GM18508 (cell line): Measurements from ENCODE around the gene ARHGAP22.

Source experiments
- ATAC-seq: cut with Tn5 transposase; IDR thresholded peaks from one replicate; pipeline ENCODE4 v1.9.1; 2021; ENCODE audit warnings: moderate number of reproducible peaks; ENCODE audit not compliant: insufficient read depth, unreplicated experiment

ARHGAP22 gene

GRCh38 chr10:48503293-48503911 is 101.5 kb downstream of the ARHGAP22 start:
- no peak for ATAC-seq

GRCh38 chr10:48502791-48503190 is 102.1 kb downstream of the ARHGAP22 start:
- ATAC-seq, result no peak

GRCh38 chr10:48501787-48502771 is 102.8 kb downstream of the ARHGAP22 start:
- ATAC-seq, result no peak

- ATAC-seq, result no peak
Measured at GRCh38 chr10:48501226-48501625, 103.6 kb downstream of the ARHGAP22 start.

GRCh38 chr10:48500771-48501170 is 104.1 kb downstream of the ARHGAP22 start:
- ATAC-seq, result no peak

- no peak for ATAC-seq
Measured at GRCh38 chr10:48498940-48499510, 105.8 kb downstream of the ARHGAP22 start.

- no peak for ATAC-seq
Measured at GRCh38 chr10:48497780-48498770, 106.8 kb downstream of the ARHGAP22 start.

GRCh38 chr10:48496831-48497779 is 107.8 kb downstream of the ARHGAP22 start:
- ATAC-seq, result no peak

- ATAC-seq, result no peak
Measured at GRCh38 chr10:48496105-48496830, 108.6 kb downstream of the ARHGAP22 start.

GRCh38 chr10:48495282-48496045 is 109.4 kb downstream of the ARHGAP22 start:
- ATAC-seq, result no peak

- ATAC-seq, result no peak
Measured at GRCh38 chr10:48494611-48495010, 110.3 kb downstream of the ARHGAP22 start.

- ATAC-seq, result no peak
Measured at GRCh38 chr10:48494073-48494472, 110.8 kb downstream of the ARHGAP22 start.

- no peak for ATAC-seq
Measured at GRCh38 chr10:48493083-48493871, 111.6 kb downstream of the ARHGAP22 start.

GRCh38 chr10:48492201-48492600 is 112.7 kb downstream of the ARHGAP22 start:
- ATAC-seq, result no peak

- no peak for ATAC-seq
Measured at GRCh38 chr10:48491392-48492139, 113.3 kb downstream of the ARHGAP22 start.

GRCh38 chr10:48490946-48491345 is 113.9 kb downstream of the ARHGAP22 start:
- no peak for ATAC-seq
